ENCODE results near the gene ZNF282. TPM values are rescaled to one million over a fixed set of nuclear protein-coding genes. Genes with fewer than 3 reads are reported as not detected.
A peak's percentile ranks its signal among the peaks of the same experiment; 100 is the strongest.

Gene ZNF282
- total RNA-seq, 1 experiment from 2014 or later: 38.2 TPM

- ChIA-PET CTCF (no interaction called here), POLR2A (ENCODE audit: low non-redundant PET) (no interaction called here)
- Histone ChIP-seq H3K4me3 (ENCODE audit: low read depth, low read length, poor library complexity, severe bottlenecking) (no peak overlapping the region), H3K4me1 (ENCODE audit: insufficient read depth, low read length, poor library complexity, severe bottlenecking) (no peaks in the 10 kb centered on the region), H3K27ac (ENCODE audit: low read depth, low read length, poor library complexity, severe bottlenecking) (peak overlapping the region; percentile 26), H3K36me3 (ENCODE audit: insufficient read depth, low read length, poor library complexity, severe bottlenecking) (peaks cover 55% of the 10 kb centered on the region), H3K27me3 (replicated peaks; ENCODE audit: insufficient read depth, low read depth, low read length, poor library complexity) (no peaks in the 10 kb centered on the region), H3K9me3 (ENCODE audit: low read depth, low read length, poor library complexity, severe bottlenecking) (no peaks in the 10 kb centered on the region)
- BruUV-seq (replicated peaks): TSS peak; percentile 14
- intact Hi-C loops (cut with micrococcal nuclease; ENCODE audit: unreplicated experiment): no loop called here
- no peak for DNase-seq (ENCODE audit: low spot score)
- no peak for TF ChIP-seq CTCF (conservative IDR thresholded peaks at IDR 0.05; ENCODE audit: low read depth, low read length)
- TF ChIP-seq EZH2 (IDR thresholded peaks at IDR 0.05; ENCODE audit: borderline replicate concordance, low read depth, low read length, poor library complexity, severe bottlenecking): no peak
Measured at GRCh38 chr7:149172534-149172920, 22.8 kb upstream of the ZNF282 start.

GRCh38 chr7:149175150-149175549 is 20.2 kb upstream of the ZNF282 start:
- TF ChIP-seq EZH2 (IDR thresholded peaks at IDR 0.05; ENCODE audit: borderline replicate concordance, low read depth, low read length, poor library complexity, severe bottlenecking): no peak
- no peak for TF ChIP-seq CTCF (conservative IDR thresholded peaks at IDR 0.05; ENCODE audit: low read depth, low read length)
- no peaks in the 10 kb centered on the region for H3K4me1 ChIP-seq (ENCODE audit: insufficient read depth, low read length, poor library complexity, severe bottlenecking)
- no TSS peak for BruUV-seq (replicated peaks)
- peaks cover 52% of the 10 kb centered on the region for H3K36me3 ChIP-seq (ENCODE audit: insufficient read depth, low read length, poor library complexity, severe bottlenecking)
- POLR2A ChIA-PET (ENCODE audit: low non-redundant PET): no interaction called here
- DNase-seq (ENCODE audit: low spot score): no peak
- no peak overlapping the region for H3K4me3 ChIP-seq (ENCODE audit: low read depth, low read length, poor library complexity, severe bottlenecking)
- no peaks in the 10 kb centered on the region for H3K27me3 ChIP-seq (replicated peaks; ENCODE audit: insufficient read depth, low read depth, low read length, poor library complexity)
- intact Hi-C loops (cut with micrococcal nuclease; ENCODE audit: unreplicated experiment): no loop called here
- H3K27ac ChIP-seq (ENCODE audit: low read depth, low read length, poor library complexity, severe bottlenecking): no peak overlapping the region
- CTCF ChIA-PET: interaction anchor here (0.6 kb wide), 1 partner anchor 25 kb away, joined by 3 read pairs; no protein-coding TSS in a partner anchor
- no peaks in the 10 kb centered on the region for H3K9me3 ChIP-seq (ENCODE audit: low read depth, low read length, poor library complexity, severe bottlenecking)

- peaks cover 49% of the 10 kb centered on the region for H3K36me3 ChIP-seq (ENCODE audit: insufficient read depth, low read length, poor library complexity, severe bottlenecking)
- H3K4me3 ChIP-seq (ENCODE audit: low read depth, low read length, poor library complexity, severe bottlenecking): no peak overlapping the region
- DNase-seq (ENCODE audit: low spot score): no peak
- TF ChIP-seq EZH2 (IDR thresholded peaks at IDR 0.05; ENCODE audit: borderline replicate concordance, low read depth, low read length, poor library complexity, severe bottlenecking) (no peak), CTCF (conservative IDR thresholded peaks at IDR 0.05; ENCODE audit: low read depth, low read length) (no peak)
- intact Hi-C loops (cut with micrococcal nuclease; ENCODE audit: unreplicated experiment): no loop called here
- H3K27me3 ChIP-seq (replicated peaks; ENCODE audit: insufficient read depth, low read depth, low read length, poor library complexity): no peaks in the 10 kb centered on the region
- POLR2A ChIA-PET (ENCODE audit: low non-redundant PET): no interaction called here
- CTCF ChIA-PET: interaction anchor here (0.5 kb wide), 1 partner anchor 31 kb away, joined by 21 read pairs; no protein-coding TSS in a partner anchor
- H3K9me3 ChIP-seq (ENCODE audit: low read depth, low read length, poor library complexity, severe bottlenecking): no peaks in the 10 kb centered on the region
- no peak overlapping the region for H3K27ac ChIP-seq (ENCODE audit: low read depth, low read length, poor library complexity, severe bottlenecking)
- no TSS peak for BruUV-seq (replicated peaks)
- H3K4me1 ChIP-seq (ENCODE audit: insufficient read depth, low read length, poor library complexity, severe bottlenecking): no peaks in the 10 kb centered on the region
Measured at GRCh38 chr7:149179241-149179640, 16.1 kb upstream of the ZNF282 start.

All from A673 (cell line).